GM19463 (cell line): ENCODE results near the gene ADAM11.
"Not testable (repeated sequence)": the region's sequence is repeated elsewhere in the genome, so short reads cannot be mapped to it uniquely, and the experiment has no call there.

Source experiments
- ATAC-seq: cut with Tn5 transposase; IDR thresholded peaks from one replicate; pipeline ENCODE4 v1.9.1; 2021; ENCODE audit warnings: mild to moderate bottlenecking, moderate library complexity; ENCODE audit not compliant: unreplicated experiment

Gene ADAM11, protein sequence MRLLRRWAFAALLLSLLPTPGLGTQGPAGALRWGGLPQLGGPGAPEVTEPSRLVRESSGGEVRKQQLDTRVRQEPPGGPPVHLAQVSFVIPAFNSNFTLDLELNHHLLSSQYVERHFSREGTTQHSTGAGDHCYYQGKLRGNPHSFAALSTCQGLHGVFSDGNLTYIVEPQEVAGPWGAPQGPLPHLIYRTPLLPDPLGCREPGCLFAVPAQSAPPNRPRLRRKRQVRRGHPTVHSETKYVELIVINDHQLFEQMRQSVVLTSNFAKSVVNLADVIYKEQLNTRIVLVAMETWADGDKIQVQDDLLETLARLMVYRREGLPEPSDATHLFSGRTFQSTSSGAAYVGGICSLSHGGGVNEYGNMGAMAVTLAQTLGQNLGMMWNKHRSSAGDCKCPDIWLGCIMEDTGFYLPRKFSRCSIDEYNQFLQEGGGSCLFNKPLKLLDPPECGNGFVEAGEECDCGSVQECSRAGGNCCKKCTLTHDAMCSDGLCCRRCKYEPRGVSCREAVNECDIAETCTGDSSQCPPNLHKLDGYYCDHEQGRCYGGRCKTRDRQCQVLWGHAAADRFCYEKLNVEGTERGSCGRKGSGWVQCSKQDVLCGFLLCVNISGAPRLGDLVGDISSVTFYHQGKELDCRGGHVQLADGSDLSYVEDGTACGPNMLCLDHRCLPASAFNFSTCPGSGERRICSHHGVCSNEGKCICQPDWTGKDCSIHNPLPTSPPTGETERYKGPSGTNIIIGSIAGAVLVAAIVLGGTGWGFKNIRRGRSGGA

DNA sequence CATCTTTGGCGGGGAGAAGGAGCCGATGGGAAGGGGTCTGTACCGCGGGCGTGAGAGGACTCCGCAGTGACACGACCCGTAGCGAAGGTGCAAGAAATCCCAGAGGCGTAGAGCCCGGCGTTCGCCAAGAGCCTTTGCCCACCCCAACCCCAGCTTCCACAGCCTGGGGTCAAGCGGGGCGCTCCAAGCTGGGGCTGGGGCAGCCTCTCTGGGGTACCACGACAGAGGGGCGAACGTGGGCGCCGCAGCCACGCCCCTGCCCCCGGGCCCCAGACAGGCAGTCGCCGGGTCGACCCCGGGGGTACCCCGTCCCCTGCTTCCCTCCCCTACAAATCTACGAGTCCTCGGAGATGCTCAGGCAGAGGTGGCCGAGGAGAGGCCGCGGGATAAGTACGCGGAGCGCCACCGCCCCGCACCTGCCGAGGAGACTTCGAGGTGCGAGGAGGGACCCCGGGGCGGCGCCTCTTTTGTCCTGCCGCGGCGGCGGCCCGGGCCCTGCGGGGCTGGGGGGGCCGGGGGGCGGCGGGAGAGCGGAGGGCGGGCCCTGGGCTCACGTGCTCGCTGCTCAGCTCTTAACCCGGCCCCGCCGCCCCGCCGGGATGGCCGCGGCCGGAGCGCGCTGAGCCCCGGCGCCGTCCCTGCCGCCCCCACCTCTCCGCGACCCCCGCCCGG lies at the start of gene ADAM11:
Gene ADAM11 (plus strand): TSS at position 575 of the 672 bp plus-strand sequence. CDS start 212 bp downstream, outside the sequence.
- ATAC-seq: no peak

DNA sequence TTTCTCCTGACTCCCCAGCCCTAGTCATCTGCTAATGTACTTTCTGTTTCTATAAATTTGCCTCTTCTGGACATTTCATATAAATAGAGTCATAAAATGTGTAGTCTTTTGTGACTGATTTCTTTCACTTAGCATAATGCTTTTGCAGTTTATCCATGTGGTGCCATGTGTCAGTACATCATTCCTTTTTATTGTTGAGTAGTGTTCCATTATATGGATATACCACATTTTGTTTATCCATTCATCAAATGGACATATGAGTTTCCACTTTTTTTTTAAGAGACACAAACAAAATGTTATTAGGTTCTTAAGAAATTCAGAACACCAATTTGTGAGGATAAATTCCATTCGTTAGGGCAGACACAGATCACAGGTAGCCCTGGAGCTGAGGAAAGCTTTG lies 39.3 kb upstream of the ADAM11 start:
- no peak for ATAC-seq

DNA sequence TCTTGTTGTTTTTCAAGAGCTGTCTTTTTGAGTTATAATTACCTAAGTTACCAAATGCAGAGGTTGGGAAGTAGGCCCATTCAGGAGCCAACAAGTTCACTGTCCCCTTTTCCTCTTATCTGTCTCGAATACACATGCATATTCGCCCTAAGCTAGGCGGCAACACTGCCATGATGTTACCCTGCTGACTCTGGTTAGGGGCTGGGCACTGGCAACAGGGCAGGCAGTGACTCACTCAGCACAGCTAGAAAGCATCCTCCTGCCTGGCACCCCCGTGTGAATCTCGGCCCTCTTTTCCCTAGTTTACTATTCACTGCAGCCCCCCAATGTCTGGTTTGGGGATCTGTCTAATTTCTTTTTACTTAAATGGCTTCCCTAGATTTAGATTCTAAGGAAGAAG lies 36.5 kb upstream of the ADAM11 start:
- ATAC-seq: no peak

DNA sequence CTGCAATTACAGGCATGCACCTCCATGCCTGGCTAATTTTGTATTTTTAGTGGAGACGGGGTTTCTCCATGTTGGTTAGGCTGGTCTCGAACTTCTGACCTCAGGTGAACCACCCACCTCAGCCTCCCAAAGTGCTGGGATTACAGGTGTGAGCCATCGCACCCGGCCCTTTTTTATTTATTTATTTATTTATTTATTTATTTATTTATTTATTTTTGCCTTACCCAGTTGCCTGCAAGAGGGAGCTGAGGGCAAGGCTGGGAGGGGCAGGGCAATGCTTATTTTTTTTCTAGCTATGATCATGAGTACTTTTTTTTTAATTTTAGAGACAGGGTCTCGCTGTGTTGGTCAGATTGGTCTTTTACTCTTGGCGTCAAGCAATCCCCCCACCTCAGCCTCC lies 32.7 kb upstream of the ADAM11 start:
- ATAC-seq: not testable (repeated sequence)

DNA sequence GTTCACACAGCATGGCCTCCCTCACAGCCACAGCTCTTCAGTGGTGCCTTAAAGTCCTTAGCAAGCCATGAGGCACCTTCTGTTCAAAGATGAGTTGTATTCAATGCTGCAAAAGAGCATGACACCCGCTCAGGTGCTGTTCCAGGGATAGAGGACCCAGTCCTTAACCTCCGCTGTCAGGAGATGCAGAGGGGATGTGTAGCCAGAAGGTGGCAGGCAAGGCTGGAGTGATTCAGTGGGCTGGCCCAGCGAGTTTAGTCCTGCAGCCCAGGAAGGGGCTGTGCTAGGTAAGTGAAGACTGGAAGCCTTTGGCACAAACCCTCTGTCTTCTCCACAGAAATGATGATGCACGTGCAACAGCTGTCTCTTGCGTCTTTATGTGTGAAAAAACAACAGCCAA lies 25.0 kb upstream of the ADAM11 start:
- no peak for ATAC-seq

DNA sequence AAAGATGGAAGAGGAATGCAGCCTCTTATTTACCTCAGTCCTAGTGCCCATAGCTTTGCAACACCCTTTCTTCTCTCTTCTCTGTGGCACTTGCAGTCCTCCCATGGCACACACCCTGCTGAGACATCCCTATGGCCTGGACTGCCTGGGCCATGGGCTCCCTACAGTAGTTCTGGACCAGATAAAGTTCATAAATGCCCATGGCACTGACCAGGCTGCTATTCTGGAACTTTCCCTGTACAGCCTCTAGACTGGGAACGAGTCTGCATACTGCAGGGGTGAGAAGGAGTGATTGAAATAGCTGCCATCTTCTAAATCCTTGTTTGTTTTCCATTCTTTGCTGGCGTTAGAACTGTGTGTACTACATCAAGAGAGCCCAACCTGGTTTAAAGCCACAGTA lies 24.5 kb upstream of the ADAM11 start:
- no peak for ATAC-seq

DNA sequence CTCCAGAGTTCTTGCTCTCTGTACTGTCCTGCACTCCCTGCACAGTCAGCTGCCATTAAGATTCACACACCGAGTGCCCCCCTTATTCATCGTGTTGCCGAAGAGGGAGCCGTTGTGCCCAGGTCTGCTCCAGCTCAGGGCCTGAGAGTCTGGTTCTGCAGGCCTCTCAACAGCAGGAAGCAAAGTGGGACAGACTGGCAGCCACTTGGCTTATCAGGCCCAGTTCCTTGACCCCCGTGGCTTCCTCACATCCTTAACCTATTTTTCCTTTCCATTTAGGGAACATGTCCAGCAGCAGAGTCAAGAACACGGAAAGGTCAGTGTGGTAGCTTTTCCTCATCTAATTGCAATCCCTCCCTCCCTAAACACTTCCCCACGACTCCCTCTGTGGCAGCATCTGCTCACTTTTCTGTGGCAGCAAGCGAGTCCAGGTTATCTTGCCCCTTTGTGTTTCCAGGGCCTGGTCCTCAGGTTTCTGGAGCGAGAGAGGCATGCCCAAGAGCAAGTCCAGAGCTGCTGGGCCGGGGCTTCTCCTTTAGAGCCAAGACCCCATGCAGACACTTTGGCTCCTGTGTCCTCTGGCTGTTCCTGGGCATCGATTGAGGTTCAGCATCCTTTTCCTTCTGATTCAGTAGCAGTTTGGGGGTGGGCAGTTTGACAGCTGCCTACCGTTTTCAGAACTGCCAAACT lies 22.1 kb upstream of the ADAM11 start:
- ATAC-seq: no peak

DNA sequence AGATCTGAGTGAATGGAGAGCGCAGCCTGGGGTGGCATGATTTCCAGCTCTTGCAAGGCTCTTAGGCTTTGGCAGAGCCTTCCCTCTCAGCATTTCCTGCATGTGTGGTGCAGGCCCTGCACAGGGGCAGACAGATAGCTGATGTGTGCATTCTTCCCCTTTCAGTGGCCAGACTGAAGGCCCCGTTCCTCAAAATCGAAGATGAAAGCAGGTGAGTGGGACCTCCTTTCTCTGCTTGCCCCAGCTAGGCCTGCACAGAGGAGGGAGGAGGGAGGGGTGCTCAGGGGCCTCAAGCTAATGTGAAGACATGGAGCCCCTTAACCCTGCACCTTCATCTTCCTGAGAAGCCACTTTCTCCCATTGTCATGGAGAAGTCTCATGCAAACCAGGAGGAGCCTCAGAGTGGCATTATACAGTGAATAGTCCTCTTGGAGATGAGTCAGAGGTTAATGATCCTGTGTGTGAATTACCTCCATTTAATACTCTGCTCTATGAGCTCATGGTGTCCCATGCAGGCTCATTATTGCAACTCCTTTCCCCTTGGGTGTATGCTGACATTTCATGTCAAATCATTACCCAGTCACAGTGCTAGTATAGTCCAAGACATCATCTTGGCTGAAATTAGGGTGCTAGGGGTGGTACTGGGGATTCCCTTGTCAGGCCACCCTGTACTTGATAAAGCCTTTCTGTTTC lies 20.4 kb upstream of the ADAM11 start:
- ATAC-seq: peak; percentile 69

DNA sequence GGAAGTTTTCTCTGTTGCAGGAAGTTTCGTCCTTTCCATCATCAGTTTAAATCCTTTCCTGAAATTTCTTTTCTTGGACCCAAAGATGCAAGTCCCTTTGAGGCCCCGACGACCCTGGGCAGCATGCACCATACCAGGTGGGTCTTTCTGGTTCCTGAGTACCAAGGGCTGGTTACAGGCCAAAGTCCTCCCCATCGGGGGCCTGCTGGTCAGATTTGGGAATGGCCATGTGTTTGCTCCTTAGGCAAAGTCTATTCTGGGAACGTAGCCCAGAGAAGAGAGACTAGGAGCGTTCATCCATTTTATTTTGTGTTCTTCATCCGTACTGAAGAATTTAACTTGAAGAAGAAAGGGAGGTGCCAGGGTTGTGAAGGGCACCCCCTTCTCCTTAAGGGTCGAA lies 17.5 kb upstream of the ADAM11 start:
- no peak for ATAC-seq

DNA sequence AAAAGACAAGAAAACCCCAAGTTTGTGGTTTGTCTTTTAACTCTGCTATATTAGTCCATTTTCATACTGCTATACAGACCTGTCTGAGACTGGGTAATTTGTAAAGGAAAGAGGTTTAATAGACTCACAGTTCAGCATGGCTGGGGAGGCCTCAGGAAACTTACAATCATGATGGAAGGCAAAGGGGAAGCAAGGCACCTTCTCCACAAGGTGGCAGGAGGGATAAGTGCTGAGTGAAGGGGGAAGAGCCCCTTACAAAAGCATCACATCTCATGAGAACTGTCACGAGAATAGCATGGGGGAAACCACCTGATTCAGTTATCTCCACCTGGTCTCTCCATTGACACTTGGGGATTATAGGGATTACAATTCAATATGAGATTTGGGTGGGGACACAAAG lies 13.5 kb upstream of the ADAM11 start:
- ATAC-seq: no peak

DNA sequence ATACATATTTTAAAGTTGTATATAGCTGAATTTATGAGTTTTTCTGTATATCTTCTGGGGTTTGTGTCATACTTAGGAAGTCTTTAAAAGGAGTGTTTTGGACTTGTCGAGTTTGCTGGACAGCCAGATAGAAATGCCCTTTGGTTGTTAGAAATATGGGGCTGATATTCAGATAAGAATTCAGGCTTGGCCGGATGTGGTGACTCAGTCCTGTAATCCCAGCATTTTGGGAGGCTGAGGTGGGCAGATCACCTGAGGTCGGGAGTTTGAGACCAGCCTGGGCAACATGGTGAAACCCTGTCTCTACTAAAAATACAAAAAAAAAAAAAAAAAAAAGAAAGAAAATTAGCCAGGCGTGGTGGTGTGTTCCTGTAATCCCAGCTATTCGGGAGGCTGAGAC lies 13.1 kb upstream of the ADAM11 start:
- ATAC-seq: not testable (repeated sequence)

DNA sequence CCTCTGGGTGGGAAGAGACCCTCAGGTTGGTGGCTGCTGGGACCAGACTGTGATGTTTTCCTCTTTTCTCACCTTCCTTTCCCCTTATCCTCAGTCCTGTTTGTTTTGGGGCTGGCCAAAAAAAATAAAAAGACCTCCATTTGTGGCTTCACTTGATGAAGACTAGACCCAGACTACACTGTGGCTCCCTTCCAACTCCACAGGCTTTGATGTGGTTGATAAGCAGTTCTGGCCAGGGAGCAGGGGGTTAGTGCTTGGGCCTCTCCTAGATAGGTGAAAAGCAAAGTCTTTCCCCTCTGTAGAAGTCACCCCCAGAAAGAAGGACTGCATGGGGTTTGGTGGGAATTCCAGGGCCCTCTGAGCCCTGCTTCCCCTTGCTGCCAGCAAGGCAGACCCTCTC lies 11.2 kb upstream of the ADAM11 start:
- no peak for ATAC-seq

DNA sequence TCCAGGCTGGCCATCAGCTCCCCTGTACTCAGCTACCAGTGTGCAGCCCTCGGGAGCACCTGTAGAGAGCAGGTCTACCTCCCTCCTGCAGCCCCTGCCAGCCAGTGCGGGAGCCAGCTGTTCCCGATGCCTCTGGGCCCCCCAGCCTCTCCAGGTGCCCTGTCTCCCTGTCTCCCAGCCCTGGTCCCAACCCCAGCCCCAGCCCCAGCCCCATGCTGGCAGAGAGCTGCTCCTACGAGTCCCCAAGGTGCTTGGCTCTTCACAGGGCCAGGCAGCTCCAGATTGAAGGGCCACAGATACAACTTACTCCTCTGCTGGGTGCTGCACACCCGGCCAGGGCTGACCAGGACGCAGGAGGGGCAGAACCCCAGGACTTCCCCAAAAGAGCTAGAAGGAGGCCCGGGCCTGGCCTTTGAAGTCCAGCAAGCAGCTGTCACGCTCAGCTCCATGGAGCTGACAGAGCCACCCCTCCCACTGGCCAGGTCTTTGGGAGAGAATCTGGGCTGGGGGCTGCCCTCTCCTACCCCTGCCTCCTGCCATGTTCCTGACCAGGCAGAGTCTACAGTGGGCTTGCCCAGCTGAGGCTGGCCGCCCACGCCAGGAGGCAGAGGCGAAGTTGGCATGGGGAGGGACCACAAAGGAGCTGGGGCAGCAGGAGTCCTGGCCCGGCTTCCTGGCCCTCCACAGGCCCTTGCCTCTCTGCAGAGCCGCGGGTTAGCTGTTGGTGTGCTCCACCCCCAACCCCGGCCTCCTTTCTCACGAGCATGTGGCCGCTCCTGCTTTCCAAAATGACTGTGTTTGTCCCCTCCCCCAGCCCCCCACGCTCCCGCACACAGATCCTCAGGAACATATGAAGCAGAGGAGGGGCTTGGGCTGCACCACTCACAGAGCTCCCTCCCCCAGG lies 9.5 kb upstream of the ADAM11 start:
- no peak for ATAC-seq

DNA sequence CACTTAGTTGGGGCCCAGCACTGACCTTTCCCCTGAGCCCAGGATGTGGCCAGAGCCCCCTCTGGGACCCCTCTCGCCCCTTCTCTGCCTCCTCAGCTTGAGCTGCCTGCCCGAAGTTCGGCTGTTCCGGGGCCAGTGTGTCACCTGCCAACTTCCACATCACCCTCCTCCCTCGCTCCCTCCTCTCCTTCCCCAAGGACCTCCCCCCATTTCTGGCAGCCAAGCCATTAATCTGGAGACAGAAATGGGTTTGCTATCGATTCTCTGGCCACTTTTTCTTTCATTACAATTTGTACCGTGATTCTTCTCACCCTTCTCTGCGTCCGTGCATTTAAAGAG lies 8.8 kb upstream of the ADAM11 start:
- no peak for ATAC-seq

DNA sequence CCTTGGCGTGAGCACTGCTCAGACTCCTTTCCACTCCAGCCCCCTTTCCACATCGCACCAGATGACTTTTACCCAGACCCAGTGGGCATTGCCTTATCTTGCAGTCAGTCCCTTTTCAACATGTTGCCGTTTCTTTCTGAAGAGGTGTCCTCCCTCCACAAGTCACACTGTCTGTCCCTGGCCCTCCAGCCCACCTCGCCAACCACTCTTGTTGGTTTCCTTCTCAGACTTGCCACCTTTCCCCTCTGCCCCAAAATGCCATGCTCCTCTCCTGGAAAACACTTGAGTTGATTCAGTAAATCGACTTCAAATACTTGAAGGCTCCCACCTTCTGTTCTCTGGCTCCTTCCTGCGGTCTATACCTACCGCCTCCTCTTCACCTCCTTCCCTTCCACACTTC lies 7.5 kb upstream of the ADAM11 start:
- ATAC-seq: no peak

DNA sequence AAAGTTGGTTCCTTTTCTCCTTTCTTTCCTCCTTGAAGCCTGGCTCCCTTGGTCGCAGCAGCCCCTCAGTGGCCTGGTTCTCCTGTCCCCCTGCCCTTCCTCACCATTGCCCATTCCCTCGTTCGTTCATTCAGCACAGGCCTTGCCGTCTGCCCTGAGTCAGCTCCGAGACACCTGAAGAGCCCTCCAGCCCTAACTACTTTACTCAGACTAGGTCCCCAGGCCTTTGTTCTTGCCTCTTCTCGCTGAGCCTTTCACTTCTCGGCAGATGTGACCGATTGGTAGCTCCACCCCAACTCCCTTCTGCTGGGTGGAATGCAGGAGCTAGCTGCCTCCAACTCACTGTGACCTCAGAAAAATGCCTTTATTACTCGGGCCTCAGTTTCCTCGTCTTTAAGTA lies 7.0 kb upstream of the ADAM11 start:
- ATAC-seq: no peak

DNA sequence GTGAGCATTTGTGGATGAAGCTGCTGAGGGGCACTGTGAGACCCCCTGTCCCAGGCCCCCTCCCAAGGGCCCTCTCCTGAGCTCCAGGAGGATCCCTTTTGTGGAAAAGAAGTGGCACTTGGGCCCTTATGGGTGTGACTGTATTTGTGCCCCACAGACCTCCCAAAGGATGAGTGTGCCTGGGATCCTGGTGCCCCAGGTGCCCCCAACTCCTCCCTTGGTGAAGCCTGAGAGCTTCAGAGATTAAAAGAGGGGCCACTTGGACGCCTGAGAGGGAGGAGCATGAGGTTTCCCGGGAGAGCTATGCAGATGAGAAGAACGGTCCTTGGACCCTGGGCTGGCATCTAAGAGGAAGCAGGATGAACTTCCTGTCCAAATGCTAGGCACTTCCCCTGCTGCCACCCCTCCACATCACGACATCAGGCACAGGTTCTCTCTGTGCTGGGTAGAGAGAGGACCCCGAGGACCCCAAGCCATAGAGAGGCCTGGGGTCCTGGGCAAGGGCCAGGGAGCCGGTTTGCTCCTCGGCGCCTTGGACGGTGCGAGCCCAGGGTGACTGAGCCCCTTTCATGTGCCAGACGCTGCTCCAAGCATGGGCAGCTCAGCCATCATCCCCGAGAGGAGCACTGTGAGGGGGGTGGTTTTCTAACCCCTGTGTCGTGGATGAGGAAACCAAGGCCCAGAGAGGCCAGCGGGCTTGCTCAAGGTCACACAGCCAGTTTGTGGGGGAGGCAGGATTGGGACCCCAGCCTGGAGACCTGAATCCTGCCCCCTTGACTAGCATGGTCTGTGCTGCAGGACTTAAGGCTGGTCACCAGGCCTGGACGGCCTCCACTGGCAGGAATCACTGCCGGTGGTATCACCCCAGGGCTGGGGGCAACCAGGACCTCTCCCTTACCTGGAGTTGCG lies 5.6 kb upstream of the ADAM11 start:
- no peak for ATAC-seq

DNA sequence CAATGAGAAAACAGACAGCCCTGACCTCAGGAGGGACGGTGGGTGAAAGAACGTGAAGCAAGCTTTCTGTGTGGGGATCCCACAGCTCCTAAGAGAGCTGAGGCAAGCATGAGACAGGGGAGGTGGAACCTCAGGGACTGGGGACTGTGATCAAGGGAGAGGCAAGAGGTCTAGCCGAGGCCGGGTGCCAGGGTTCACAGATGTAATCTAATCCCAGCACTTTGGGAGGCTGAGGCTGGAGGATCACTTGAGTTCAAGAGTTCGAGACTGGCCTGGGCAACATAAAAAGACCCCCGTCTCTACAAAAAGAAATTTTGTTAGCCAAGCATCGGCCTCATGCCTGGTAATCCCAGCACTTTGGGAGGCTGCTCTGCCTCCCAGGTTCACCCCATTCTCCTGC lies 4.5 kb upstream of the ADAM11 start:
- ATAC-seq: no peak

DNA sequence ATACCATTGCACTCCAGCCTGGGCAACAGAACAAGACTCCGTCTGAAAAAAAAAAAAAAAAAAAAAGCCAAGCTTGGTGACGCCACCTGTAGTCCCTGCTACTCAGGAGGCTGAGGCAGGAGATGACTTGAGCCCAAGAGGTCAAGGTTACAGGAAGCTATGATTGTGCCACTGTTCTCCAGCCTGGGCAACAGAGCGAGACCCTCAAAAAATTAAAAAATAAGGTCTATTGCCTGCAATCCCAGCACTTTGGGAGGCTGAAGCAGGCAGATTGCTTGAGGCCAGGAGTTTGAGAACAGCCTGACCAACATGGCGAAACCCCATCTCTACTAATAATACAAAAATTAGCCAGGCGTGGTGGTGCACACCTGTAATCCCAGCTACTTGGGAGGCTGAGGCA lies 3.6 kb upstream of the ADAM11 start:
- ATAC-seq: not testable (repeated sequence)
